B cell (primary cell): Measurements from ENCODE around the gene HBM. TPM values are rescaled to one million over a fixed set of nuclear protein-coding genes. Genes with fewer than 3 reads are reported as not detected.
"Not testable (repeated sequence)": the region's sequence is repeated elsewhere in the genome, so short reads cannot be mapped to it uniquely, and the experiment has no call there.

Experiments
- ATAC-seq: fragments of 200-7000 bp; cut with Tn5 transposase; one replicate; pipeline ENCODE4 v1.10.0; 2021; ENCODE audit warnings: low read depth, mild to moderate bottlenecking, moderate number of reproducible peaks, moderate library complexity
- CTCF ChIA-PET: fragments of 350-600 bp; sonication (Branson Sonifier 250); formaldehyde crosslinking; loops from one replicate; lab custom pipeline; 2021; ENCODE audit warnings: antibody characterized with exemption, inconsistent platforms; lab: Charles Lee
- POLR2A ChIA-PET: fragments of 350-600 bp; sonication (Branson Sonifier 250); formaldehyde crosslinking; loops from one replicate; lab custom pipeline; 2021; ENCODE audit warnings: antibody characterized with exemption; lab: Charles Lee
- DNase-seq: peaks from one replicate; pipeline ENCODE4 v3.0.0; 2013
- H2AFZ ChIP-seq: 2 replicates; pipeline ENCODE4 v1.6.1; 2012; ENCODE audit warnings: mild to moderate bottlenecking, low read depth, low read length; ENCODE audit not compliant: insufficient read depth, poor library complexity, severe bottlenecking
- H3K27ac ChIP-seq, 2 donors: 1 replicate in 1 of 2; 2 replicates in 1 of 2; pipeline ENCODE4 v1.5.1; 2012 to 2013; ENCODE audit warnings: low read length in 2 of 2, mild to moderate bottlenecking in 2 of 2, moderate library complexity in 1 of 2
- H3K27me3 ChIP-seq, 4 experiments: fragments of 200-600 bp in 1 of 4; sonication (generic) in 1 of 4; replicated peaks in 1 of 4; 1 replicate in 2 of 4; 2 replicates in 2 of 4; pipeline versions ENCODE4 v1.6.1 to v1.7.0; 2013 to 2016; ENCODE audit warnings: low read length in 3 of 4, mild to moderate bottlenecking in 2 of 4, mixed read lengths in 1 of 4, moderate library complexity in 1 of 4; ENCODE audit not compliant: insufficient read depth in 4 of 4, control insufficient read depth in 3 of 4; ENCODE audit errors: control extremely low read depth in 1 of 4
- H3K36me3 ChIP-seq, 2 experiments: replicated peaks in 1 of 2; 1 replicate in 1 of 2; 2 replicates in 1 of 2; pipeline versions ENCODE4 v1.6.1 to v1.7.1; 2013; ENCODE audit warnings: low read length in 1 of 2; ENCODE audit not compliant: insufficient read depth in 2 of 2, control insufficient read depth in 1 of 2; ENCODE audit errors: control extremely low read depth in 1 of 2, extremely low read depth in 1 of 2
- H3K4me1 ChIP-seq, 2 donors: fragments of 200-600 bp in 1 of 2; sonication (generic) in 1 of 2; 1 replicate in 1 of 2; 2 replicates in 1 of 2; pipeline versions ENCODE4 v1.5.1 to v1.6.1; 2013 to 2017; ENCODE audit warnings: low read length in 2 of 2; ENCODE audit not compliant: control insufficient read depth in 2 of 2, insufficient read depth in 2 of 2
- H3K4me2 ChIP-seq: replicated peaks from 2 replicates; pipeline ENCODE3; 2012; ENCODE audit warnings: mild to moderate bottlenecking, low read depth, low read length; ENCODE audit not compliant: poor library complexity, severe bottlenecking
- H3K4me3 ChIP-seq, 5 experiments: fragments of 200-600 bp in 1 of 5; sonication (generic) in 1 of 5; 1 replicate in 3 of 5; 2 replicates in 2 of 5; pipeline versions ENCODE4 v1.5.1 to v1.7.0; 2011 to 2016; ENCODE audit warnings: low read length in 4 of 5, mild to moderate bottlenecking in 4 of 5, low read depth in 2 of 5, control low read depth in 1 of 5, moderate library complexity in 1 of 5; ENCODE audit not compliant: insufficient read depth in 1 of 5; ENCODE audit errors: control extremely low read depth in 1 of 5, extremely low read depth in 1 of 5
- H3K79me2 ChIP-seq: fragments of 200-600 bp; sonication (generic); one replicate; pipeline ENCODE4 v1.6.0; 2016; ENCODE audit warnings: low read length; ENCODE audit not compliant: control insufficient read depth, insufficient read depth
- H3K9ac ChIP-seq: fragments of 200-600 bp; sonication (generic); 2 replicates; pipeline ENCODE4 v1.6.1; 2017; ENCODE audit warnings: mild to moderate bottlenecking, low read length, moderate library complexity
- H3K9me3 ChIP-seq, 3 donors: one replicate each; pipeline versions ENCODE4 v1.6.1 to v1.7.1; 2013; ENCODE audit warnings: low read length in 2 of 3; ENCODE audit not compliant: control insufficient read depth in 2 of 3, insufficient read depth in 1 of 3; ENCODE audit errors: control extremely low read depth in 1 of 3
- H4K20me1 ChIP-seq: 2 replicates; pipeline ENCODE4 v1.6.0; 2012; ENCODE audit warnings: mild to moderate bottlenecking, low read length; ENCODE audit not compliant: insufficient read depth, control insufficient read depth, poor library complexity, severe bottlenecking
- H3K27ac Mint-ChIP-seq: one replicate; pipeline ENCODE4 v1.8.0; 2021; ENCODE audit warnings: mixed read lengths
- H3K27me3 Mint-ChIP-seq: one replicate; pipeline ENCODE4 v1.8.0; 2021; ENCODE audit warnings: mixed read lengths
- H3K4me1 Mint-ChIP-seq: one replicate; pipeline ENCODE4 v1.8.0; 2021; ENCODE audit warnings: mixed read lengths
- H3K4me3 Mint-ChIP-seq: one replicate; pipeline ENCODE4 v1.8.0; 2021; ENCODE audit warnings: mixed read lengths
- H3K9me3 Mint-ChIP-seq: one replicate; pipeline ENCODE4 v1.8.0; 2022; ENCODE audit warnings: mixed read lengths; ENCODE audit not compliant: insufficient read depth
- EZH2 ChIP-seq: IDR thresholded peaks from 2 replicates; pipeline ENCODE4 v1.6.1; 2012; ENCODE audit warnings: borderline replicate concordance, low read depth, mild to moderate bottlenecking, moderate library complexity, low read length; ENCODE audit not compliant: insufficient read depth, poor library complexity, severe bottlenecking
- WGBS: methylation state at CpG from one replicate; pipeline ENCODE4 v1.1.5; 2013; ENCODE audit warnings: missing lambda C conversion rate; ENCODE audit not compliant: insufficient coverage; 5-methylcytosine and 5-hydroxymethylcytosine counted together
- intact Hi-C: fragments of 100-400 bp; cut with micrococcal nuclease; formaldehyde crosslinking; loops from one replicate; pipeline ENCODE4 v1.10.0; 2022
- polyA plus RNA-seq: library from polyadenylated mRNA; depleted of rRNA; stranded (reverse); fragments of >200 nt; gene quantifications from 2 replicates; pipeline ENCODE4 v1.2.3, GENCODE V29; 2012
- total RNA-seq, 2 donors: library from RNA; stranded (reverse); fragments of 120-200 nt in 1 of 2; gene quantifications; 1 replicate in 1 of 2; 2 replicates in 1 of 2; pipeline versions ENCODE4 v1.2.3 to v1.2.4, GENCODE V29; 2013 to 2022
- TF ChIP-seq, protein P1 (sequence below): fragments of 200-600 bp; IDR thresholded peaks from one replicate; pipeline ENCODE4 v1.8.0; 2022; ENCODE audit warnings: antibody characterized with exemption, mild to moderate bottlenecking

HBM gene
- total and polyA plus RNA-seq, 2 donors (not counting 1 experiment from before 2014, with no cell fraction given): 0.64 TPM; not detected in 1

DNA sequence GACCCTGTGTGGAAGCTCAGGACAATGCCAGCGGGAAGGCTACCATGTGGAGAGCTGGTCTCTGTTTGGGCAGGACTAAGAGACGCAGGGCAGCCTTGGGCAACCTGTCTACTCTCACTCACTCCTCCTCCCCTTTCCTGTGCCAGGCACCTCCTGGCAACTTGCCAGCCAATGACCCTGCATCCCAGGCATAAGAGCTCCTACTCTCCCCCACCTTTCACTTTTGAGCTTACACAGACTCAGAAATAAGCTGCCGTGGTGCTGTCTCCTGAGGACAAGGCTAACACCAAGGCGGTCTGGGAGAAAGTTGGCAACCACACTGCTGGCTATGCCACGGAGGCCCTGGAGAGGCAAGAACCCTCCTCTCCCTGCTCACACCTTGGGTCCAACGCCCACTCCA lies 2.6 kb downstream of the HBM start:
- Histone ChIP-seq H3K79me2 (no peaks in the 10 kb centered on the region), H2AFZ (no peak overlapping the region), H3K27me3 (peaks cover 0 to 57% (median 21%) of the 10 kb centered on the region in 4 experiments), H3K4me2 (no peak overlapping the region), H3K9me3 (peaks cover 0 to 13% (median 0%) of the 10 kb centered on the region in 3 donors), H3K27ac (no peak overlapping the region), H3K4me1 (peaks cover 18 to 23% of the 10 kb centered on the region in 2 donors), H3K36me3 (no peaks in the 10 kb centered on the region), H3K9ac (no peak overlapping the region), H3K4me3 (no peak overlapping the region), H4K20me1 (no peaks in the 10 kb centered on the region)
- Mint-ChIP-seq H3K4me1 (peaks cover 20% of the 10 kb centered on the region), H3K27me3 (peaks cover 42% of the 10 kb centered on the region), H3K9me3 (no peaks in the 10 kb centered on the region), H3K4me3 (no peak overlapping the region), H3K27ac (no peak overlapping the region)
- ChIA-PET POLR2A (no interaction called here), CTCF (interaction anchor here (1.8 kb wide), 1 partner anchor 14 kb away, joined by 5 read pairs; no protein-coding TSS in a partner anchor)
- intact Hi-C loops: no loop called here
- 75% methylated on average over 6 of the region's 6 CpGs for WGBS
- no peak for TF ChIP-seq EZH2
- TF ChIP-seq, protein P1, sequence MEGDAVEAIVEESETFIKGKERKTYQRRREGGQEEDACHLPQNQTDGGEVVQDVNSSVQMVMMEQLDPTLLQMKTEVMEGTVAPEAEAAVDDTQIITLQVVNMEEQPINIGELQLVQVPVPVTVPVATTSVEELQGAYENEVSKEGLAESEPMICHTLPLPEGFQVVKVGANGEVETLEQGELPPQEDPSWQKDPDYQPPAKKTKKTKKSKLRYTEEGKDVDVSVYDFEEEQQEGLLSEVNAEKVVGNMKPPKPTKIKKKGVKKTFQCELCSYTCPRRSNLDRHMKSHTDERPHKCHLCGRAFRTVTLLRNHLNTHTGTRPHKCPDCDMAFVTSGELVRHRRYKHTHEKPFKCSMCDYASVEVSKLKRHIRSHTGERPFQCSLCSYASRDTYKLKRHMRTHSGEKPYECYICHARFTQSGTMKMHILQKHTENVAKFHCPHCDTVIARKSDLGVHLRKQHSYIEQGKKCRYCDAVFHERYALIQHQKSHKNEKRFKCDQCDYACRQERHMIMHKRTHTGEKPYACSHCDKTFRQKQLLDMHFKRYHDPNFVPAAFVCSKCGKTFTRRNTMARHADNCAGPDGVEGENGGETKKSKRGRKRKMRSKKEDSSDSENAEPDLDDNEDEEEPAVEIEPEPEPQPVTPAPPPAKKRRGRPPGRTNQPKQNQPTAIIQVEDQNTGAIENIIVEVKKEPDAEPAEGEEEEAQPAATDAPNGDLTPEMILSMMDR: no peak
- no peak for ATAC-seq
- DNase-seq: no peak

DNA sequence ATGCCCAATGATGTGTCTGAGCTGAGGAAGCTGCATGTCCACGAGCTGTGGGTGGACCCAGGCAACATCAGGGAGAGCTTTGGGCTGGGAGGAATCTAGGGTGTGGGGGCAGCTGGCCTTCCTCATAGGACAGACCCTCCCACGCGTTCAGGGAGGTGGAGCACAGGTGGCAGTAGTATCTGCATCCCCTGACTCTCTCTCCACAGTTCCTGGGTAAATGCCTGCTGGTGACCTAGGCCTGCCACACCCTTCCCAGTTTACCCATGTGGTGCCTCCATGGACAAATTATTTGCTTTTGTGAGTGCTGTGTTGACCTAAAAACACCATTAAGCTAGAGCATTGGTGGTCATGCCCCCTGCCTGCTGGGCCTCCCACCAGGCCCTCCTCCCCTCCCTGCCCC lies 3.2 kb downstream of the HBM start:
- Histone ChIP-seq H3K27me3 (peaks cover 0 to 58% (median 21%) of the 10 kb centered on the region in 4 experiments), H3K36me3 (no peaks in the 10 kb centered on the region), H3K4me2 (no peak overlapping the region), H3K9ac (no peak overlapping the region), H3K4me3 (no peak overlapping the region), H4K20me1 (no peaks in the 10 kb centered on the region), H3K27ac (no peak overlapping the region), H3K4me1 (peaks cover 18 to 23% of the 10 kb centered on the region in 2 donors), H3K79me2 (no peaks in the 10 kb centered on the region), H3K9me3 (peaks cover 0 to 13% (median 0%) of the 10 kb centered on the region in 3 donors), H2AFZ (no peak overlapping the region)
- peaks cover 24% of the 10 kb centered on the region for H3K4me1 Mint-ChIP-seq
- no peak for TF ChIP-seq EZH2
- TF ChIP-seq, protein P1: no peak
- CTCF ChIA-PET: interaction anchor here (1.8 kb wide), 1 partner anchor 13 kb away, joined by 5 read pairs; no protein-coding TSS in a partner anchor
- no peak overlapping the region for H3K4me3 Mint-ChIP-seq
- DNase-seq (no peak), ATAC-seq (no peak)
- peaks cover 42% of the 10 kb centered on the region for H3K27me3 Mint-ChIP-seq
- POLR2A ChIA-PET: no interaction called here
- 55% methylated on average over 1 of the region's 3 CpGs for WGBS
- intact Hi-C loops: no loop called here
- no peaks in the 10 kb centered on the region for H3K9me3 Mint-ChIP-seq
- H3K27ac Mint-ChIP-seq: no peak overlapping the region

DNA sequence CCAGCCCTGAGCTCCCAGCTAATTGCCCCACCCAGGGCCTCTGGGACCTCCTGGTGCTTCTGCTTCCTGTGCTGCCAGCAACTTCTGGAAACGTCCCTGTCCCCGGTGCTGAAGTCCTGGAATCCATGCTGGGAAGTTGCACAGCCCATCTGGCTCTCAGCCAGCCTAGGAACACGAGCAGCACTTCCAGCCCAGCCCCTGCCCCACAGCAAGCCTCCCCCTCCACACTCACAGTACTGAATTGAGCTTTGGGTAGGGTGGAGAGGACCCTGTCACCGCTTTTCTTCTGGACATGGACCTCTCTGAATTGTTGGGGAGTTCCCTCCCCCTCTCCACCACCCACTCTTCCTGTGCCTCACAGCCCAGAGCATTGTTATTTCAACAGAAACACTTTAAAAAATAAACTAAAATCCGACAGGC lies 4.3 kb downstream of the HBM start:
- DNase-seq: not testable (repeated sequence)
- 10% methylated on average over 2 of the region's 5 CpGs for WGBS

More for the DNA sequence above, 4.3 kb downstream of the HBM start:
- ATAC-seq, H3K27ac ChIP-seq, H3K4me2 ChIP-seq, H4K20me1 ChIP-seq, H3K36me3 ChIP-seq, H3K27ac Mint-ChIP-seq, H3K4me3 ChIP-seq, H3K4me3 Mint-ChIP-seq, H3K9ac ChIP-seq, intact Hi-C loops, H3K9me3 Mint-ChIP-seq, H3K79me2 ChIP-seq, CTCF ChIA-PET, POLR2A ChIA-PET, H2AFZ ChIP-seq: not testable (repeated sequence)
- Mint-ChIP-seq H3K27me3 (peaks cover 48% of the 10 kb centered on the region), H3K4me1 (peaks cover 27% of the 10 kb centered on the region)
- Histone ChIP-seq H3K27me3 (peaks cover 0 to 64% (median 22%) of the 10 kb centered on the region in 4 experiments), H3K9me3 (peaks cover 0 to 11% (median 0%) of the 10 kb centered on the region in 3 donors), H3K4me1 (peaks cover 16 to 21% of the 10 kb centered on the region in 2 donors)
